H9 (cell line): ENCODE data around the gene FAM136A. TPM values are rescaled to one million over a fixed set of nuclear protein-coding genes. Genes with fewer than 3 reads are reported as not detected.

ENCODE experiments used
- DNase-seq: peaks from one replicate; pipeline ENCODE4 v3.0.0-alpha.2; 2017
- H2AFZ ChIP-seq: one replicate; pipeline ENCODE4 v1.6.1; 2013; ENCODE audit warnings: mild to moderate bottlenecking, low read length, control low read depth, moderate library complexity
- H2AK5ac ChIP-seq: 2 replicates; pipeline ENCODE4 v1.6.1; 2013; ENCODE audit warnings: low read length, control low read depth, mixed read lengths; ENCODE audit not compliant: insufficient read length
- H2BK120ac ChIP-seq: one replicate; pipeline ENCODE4 v1.6.1; 2013; ENCODE audit warnings: low read depth, mild to moderate bottlenecking, low read length, control low read depth, inconsistent platforms; ENCODE audit not compliant: poor library complexity, severe bottlenecking
- H2BK12ac ChIP-seq: 2 replicates; pipeline ENCODE4 v1.6.1; 2013; ENCODE audit warnings: low read length, control low read depth, mixed read lengths, low read depth; ENCODE audit not compliant: insufficient read length
- H2BK15ac ChIP-seq: 2 replicates; pipeline ENCODE4 v1.6.1; 2013; ENCODE audit warnings: low read depth, low read length, control low read depth
- H2BK20ac ChIP-seq: one replicate; pipeline ENCODE4 v1.6.1; 2013; ENCODE audit warnings: low read depth, mild to moderate bottlenecking, low read length, control low read depth, inconsistent platforms; ENCODE audit not compliant: poor library complexity, severe bottlenecking
- H2BK5ac ChIP-seq: 2 replicates; pipeline ENCODE4 v1.6.1; 2013; ENCODE audit warnings: low read length, control low read depth, mixed read lengths; ENCODE audit not compliant: insufficient read length
- H3K14ac ChIP-seq: 2 replicates; pipeline ENCODE4 v1.6.1; 2013; ENCODE audit warnings: low read length, control low read depth; ENCODE audit not compliant: insufficient read depth
- H3K18ac ChIP-seq: 2 replicates; pipeline ENCODE4 v1.6.1; 2013; ENCODE audit warnings: low read depth, mild to moderate bottlenecking, mixed read lengths, low read length, control low read depth; ENCODE audit not compliant: insufficient read length
- H3K23ac ChIP-seq: 2 replicates; pipeline ENCODE4 v1.6.1; 2013; ENCODE audit warnings: low read length, control low read depth, mixed read lengths, low read depth; ENCODE audit not compliant: insufficient read length
- H3K23me2 ChIP-seq: 2 replicates; pipeline ENCODE4 v1.6.1; 2013; ENCODE audit warnings: low read depth, mild to moderate bottlenecking, mixed read lengths, low read length, control low read depth; ENCODE audit not compliant: insufficient read length, poor library complexity, severe bottlenecking
- H3K27ac ChIP-seq: 2 replicates; pipeline ENCODE4 v1.5.1; 2013; ENCODE audit warnings: low read length, control low read depth, mixed read lengths, low read depth; ENCODE audit not compliant: insufficient read length
- H3K27me3 ChIP-seq: 2 replicates; pipeline ENCODE4 v1.6.1; 2013; ENCODE audit warnings: low read length, control low read depth, inconsistent platforms; ENCODE audit not compliant: insufficient read depth
- H3K4ac ChIP-seq: 2 replicates; pipeline ENCODE4 v1.6.1; 2013; ENCODE audit warnings: low read depth, mild to moderate bottlenecking, control low read depth, inconsistent platforms, low read length, moderate library complexity
- H3K4me1 ChIP-seq: 2 replicates; pipeline ENCODE4 v1.6.1; 2013; ENCODE audit warnings: low read length, control low read depth, inconsistent platforms; ENCODE audit not compliant: insufficient read depth
- H3K4me2 ChIP-seq: 2 replicates; pipeline ENCODE4 v1.6.1; 2013; ENCODE audit warnings: low read length, control low read depth, mixed read lengths; ENCODE audit not compliant: insufficient read length, insufficient read depth
- H3K56ac ChIP-seq: 2 replicates; pipeline ENCODE4 v1.6.1; 2013; ENCODE audit warnings: low read depth, mild to moderate bottlenecking, mixed read lengths, low read length, control low read depth; ENCODE audit not compliant: insufficient read length
- H3K79me1 ChIP-seq: 2 replicates; pipeline ENCODE4 v1.6.1; 2013; ENCODE audit warnings: low read depth, mild to moderate bottlenecking, moderate library complexity, low read length, control low read depth, inconsistent platforms; ENCODE audit not compliant: insufficient read depth, poor library complexity, severe bottlenecking
- H3K79me2 ChIP-seq: 2 replicates; pipeline ENCODE4 v1.6.1; 2013; ENCODE audit warnings: low read length, control low read depth, inconsistent platforms; ENCODE audit not compliant: insufficient read depth
- H3K9ac ChIP-seq: 2 replicates; pipeline ENCODE4 v1.6.1; 2013; ENCODE audit warnings: low read length, control low read depth, mixed read lengths; ENCODE audit not compliant: insufficient read length; ENCODE audit errors: extremely low read depth
- H3K9me3 ChIP-seq: one replicate; pipeline ENCODE4 v1.6.1; 2013; ENCODE audit warnings: low read depth, low read length, inconsistent platforms; ENCODE audit not compliant: control insufficient read depth
- H3T11ph ChIP-seq: one replicate; pipeline ENCODE4 v1.6.1; 2013; ENCODE audit warnings: mild to moderate bottlenecking, low read length, control low read depth, inconsistent platforms
- H4K20me1 ChIP-seq: one replicate; pipeline ENCODE4 v1.6.1; 2013; ENCODE audit not compliant: control insufficient read depth, insufficient read length, insufficient read depth
- H4K5ac ChIP-seq: 2 replicates; pipeline ENCODE4 v1.6.1; 2013; ENCODE audit warnings: low read depth, mild to moderate bottlenecking, mixed read lengths, low read length, control low read depth; ENCODE audit not compliant: insufficient read length
- H4K8ac ChIP-seq: replicated peaks from 2 replicates; pipeline ENCODE4 v1.6.1; 2013; ENCODE audit warnings: low read length, control low read depth, mixed read lengths, low read depth; ENCODE audit not compliant: insufficient read length
- H4K91ac ChIP-seq: 2 replicates; pipeline ENCODE4 v1.6.1; 2013; ENCODE audit warnings: low read depth, mild to moderate bottlenecking, moderate library complexity, mixed read lengths, low read length, control low read depth; ENCODE audit not compliant: insufficient read length
- H3K27ac Mint-ChIP-seq, 3 experiments: 2 replicates in 2 of 3; 3 replicates in 1 of 3; pipeline ENCODE4 v1.8.0; 2020 to 2021; ENCODE audit warnings: mixed read lengths in 3 of 3, mild to moderate bottlenecking in 1 of 3, moderate library complexity in 1 of 3
- H3K27me3 Mint-ChIP-seq: 2 replicates; pipeline ENCODE4 v1.8.0; 2021; ENCODE audit warnings: low read depth, mild to moderate bottlenecking, moderate library complexity, mixed read lengths
- H3K36me3 Mint-ChIP-seq, 3 experiments: 2 replicates in 2 of 3; 3 replicates in 1 of 3; pipeline ENCODE4 v1.8.0; 2020 to 2021; ENCODE audit warnings: low read depth in 3 of 3, mixed read lengths in 3 of 3; ENCODE audit not compliant: insufficient read depth in 1 of 3
- H3K4me1 Mint-ChIP-seq, 2 experiments: 2 replicates each; pipeline ENCODE4 v1.8.0; 2020; ENCODE audit warnings: mixed read lengths in 2 of 2
- H3K4me3 Mint-ChIP-seq, 2 experiments: 2 replicates in 1 of 2; 3 replicates in 1 of 2; pipeline ENCODE4 v1.8.0; 2020 to 2021; ENCODE audit warnings: mild to moderate bottlenecking in 2 of 2, mixed read lengths in 2 of 2, moderate library complexity in 1 of 2
- H3K9me3 Mint-ChIP-seq, 2 experiments: 2 replicates in 1 of 2; 3 replicates in 1 of 2; pipeline ENCODE4 v1.8.0; 2020; ENCODE audit warnings: mild to moderate bottlenecking in 2 of 2, mixed read lengths in 2 of 2, moderate library complexity in 1 of 2
- CTCF ChIP-seq: fragments of 200-600 bp; sonication (generic); conservative IDR thresholded peaks from 3 replicates; pipeline ENCODE4 v1.8.0; 2021; ENCODE audit warnings: antibody characterized with exemption, mild to moderate bottlenecking
- WGBS: extraction: QIAGEN DNeasy Blood & Tissue Kit; methylation state at CpG from one replicate; pipeline ENCODE4 v1.1.7; 2013; ENCODE audit warnings: missing lambda C conversion rate, low lambda C conversion rate, mixed read lengths; ENCODE audit not compliant: insufficient read length; ENCODE audit errors: extremely low coverage; 5-methylcytosine and 5-hydroxymethylcytosine counted together
- total RNA-seq: library from RNA; stranded (reverse); gene quantifications from 2 replicates; pipeline ENCODE4 v1.2.1, GENCODE V29; 2021

FAM136A gene
- total RNA-seq, 1 experiment from 2014 or later, result 118 TPM

- no peak overlapping the region for H2AK5ac ChIP-seq
- H3T11ph ChIP-seq, result no peak overlapping the region
- no peaks in the 10 kb centered on the region for H4K20me1 ChIP-seq
- H3K4me1 Mint-ChIP-seq, result no peaks in the 10 kb centered on the region
- no peak overlapping the region for H3K27ac ChIP-seq
- H2BK20ac ChIP-seq, result no peak overlapping the region
- no peak for TF ChIP-seq CTCF
- H2BK120ac ChIP-seq, result no peak overlapping the region
- no peak overlapping the region for H3K4ac ChIP-seq
- peaks cover 35 to 74% (median 71%) of the 10 kb centered on the region in 3 experiments; a peak in 6 of 7 replicates for H3K36me3 Mint-ChIP-seq
- H3K23ac ChIP-seq, result no peak overlapping the region
- no peaks in the 10 kb centered on the region for H3K9me3 ChIP-seq
- H3K56ac ChIP-seq, result no peak overlapping the region
- no peak for DNase-seq
- no CpG with 5 or more reads among the region's 5 CpGs for WGBS
- no peaks in the 10 kb centered on the region for H3K79me1 ChIP-seq
- H3K23me2 ChIP-seq, result no peaks in the 10 kb centered on the region
- H3K79me2 ChIP-seq, result peaks cover 4% of the 10 kb centered on the region; the same call in 1 of the 2 replicates
- no peak overlapping the region for H3K4me2 ChIP-seq
- H3K9me3 Mint-ChIP-seq, result no peaks in the 10 kb centered on the region
- H2BK15ac ChIP-seq, result no peak overlapping the region
- no peak overlapping the region for H4K91ac ChIP-seq
- H4K5ac ChIP-seq, result no peak overlapping the region
- no peak overlapping the region for H2BK5ac ChIP-seq
- no peaks in the 10 kb centered on the region for H3K27me3 ChIP-seq
- no peak overlapping the region for H2BK12ac ChIP-seq
- no peaks in the 10 kb centered on the region for H3K4me1 ChIP-seq
- H3K27me3 Mint-ChIP-seq, result no peaks in the 10 kb centered on the region
- H3K18ac ChIP-seq, result no peak overlapping the region
- no peak overlapping the region for H2AFZ ChIP-seq
- no peak overlapping the region for H3K9ac ChIP-seq
- peak overlapping the region in 1 of 3 experiments; percentile 11; a peak in 2 of 7 replicates for H3K27ac Mint-ChIP-seq
- H3K4me3 Mint-ChIP-seq, result no peak overlapping the region
- no peak overlapping the region for H3K14ac ChIP-seq
- H4K8ac ChIP-seq, result no peak overlapping the region
These were observed 19.4 kb downstream of the FAM136A start for GRCh38 chr2:70282439-70282838.
